ENCODE results near the gene DOC2A.

DOC2A gene

DNA sequence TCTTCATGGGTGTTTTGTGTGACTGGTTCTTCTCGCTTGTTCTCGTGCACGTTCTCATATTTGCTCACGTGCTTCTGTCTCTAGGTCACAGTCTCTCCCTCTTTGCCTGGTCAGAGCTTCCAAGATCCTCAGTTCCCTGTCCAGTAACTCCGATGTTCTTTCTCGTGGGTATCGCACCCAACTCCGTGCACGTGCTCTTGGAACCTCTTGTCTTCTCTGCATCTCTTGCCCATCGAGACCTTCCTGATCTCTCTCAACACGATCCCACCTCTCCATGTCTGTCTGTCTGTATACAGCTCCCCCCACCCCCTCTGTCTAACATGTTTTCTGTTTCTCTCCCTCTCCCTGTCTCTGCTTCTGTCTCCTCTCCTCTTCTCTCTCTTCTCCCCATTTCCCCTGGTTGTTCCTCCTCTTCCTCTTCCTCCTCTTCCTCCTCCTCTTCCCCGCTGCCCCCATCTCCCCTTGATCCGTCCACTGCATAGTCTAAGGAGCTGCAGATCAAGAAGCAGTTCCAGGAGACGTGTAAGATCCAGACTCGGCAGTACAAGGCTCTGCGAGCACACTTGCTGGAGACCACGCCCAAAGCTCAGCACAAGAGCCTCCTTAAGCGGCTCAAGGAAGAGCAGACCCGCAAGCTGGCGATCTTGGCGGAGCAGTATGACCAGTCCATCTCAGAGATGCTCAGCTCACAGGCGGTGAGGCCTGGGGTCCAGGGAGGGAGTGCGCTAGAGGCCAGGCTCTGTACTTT lies 21.5 kb downstream of the DOC2A start:
- no peak for DNase-seq (ENCODE audit: low spot score)

DNA sequence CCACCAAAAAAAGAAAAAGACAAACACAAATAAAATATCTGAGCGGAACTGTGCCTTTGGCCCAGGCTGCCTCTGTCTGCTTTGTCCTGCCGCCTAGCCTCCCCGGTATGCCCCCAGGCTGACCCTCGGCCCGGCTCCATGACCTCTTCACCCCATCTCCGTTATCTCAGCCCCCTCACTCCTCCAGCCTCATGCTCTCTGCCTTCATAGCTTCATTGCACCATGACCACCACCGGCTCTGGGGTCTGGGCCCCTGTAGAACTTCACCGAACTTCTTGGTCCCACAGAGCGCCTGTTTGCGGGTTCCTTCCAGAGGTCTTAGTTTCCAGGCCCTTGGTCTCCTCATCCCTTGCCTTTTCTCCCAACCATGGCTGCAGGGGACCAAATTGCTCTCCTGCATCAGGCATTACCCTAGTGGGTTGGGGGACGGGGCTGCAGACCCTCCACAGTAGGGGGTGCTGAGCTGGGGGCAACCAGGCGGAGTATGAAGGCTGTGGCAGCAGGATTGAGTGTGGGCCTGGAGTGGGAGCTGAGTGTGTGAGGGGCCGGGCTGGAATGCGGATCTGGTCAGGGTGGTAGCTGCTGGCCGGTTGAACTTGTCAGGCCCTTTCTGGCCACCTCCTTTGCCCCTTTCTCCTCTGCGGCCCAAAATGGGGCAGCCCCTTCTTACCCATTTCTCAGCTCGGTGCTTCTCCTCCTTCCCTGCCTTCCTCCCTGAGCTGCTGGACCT lies 22.3 kb downstream of the DOC2A start:
- no peak for DNase-seq (ENCODE audit: low spot score)

DNA sequence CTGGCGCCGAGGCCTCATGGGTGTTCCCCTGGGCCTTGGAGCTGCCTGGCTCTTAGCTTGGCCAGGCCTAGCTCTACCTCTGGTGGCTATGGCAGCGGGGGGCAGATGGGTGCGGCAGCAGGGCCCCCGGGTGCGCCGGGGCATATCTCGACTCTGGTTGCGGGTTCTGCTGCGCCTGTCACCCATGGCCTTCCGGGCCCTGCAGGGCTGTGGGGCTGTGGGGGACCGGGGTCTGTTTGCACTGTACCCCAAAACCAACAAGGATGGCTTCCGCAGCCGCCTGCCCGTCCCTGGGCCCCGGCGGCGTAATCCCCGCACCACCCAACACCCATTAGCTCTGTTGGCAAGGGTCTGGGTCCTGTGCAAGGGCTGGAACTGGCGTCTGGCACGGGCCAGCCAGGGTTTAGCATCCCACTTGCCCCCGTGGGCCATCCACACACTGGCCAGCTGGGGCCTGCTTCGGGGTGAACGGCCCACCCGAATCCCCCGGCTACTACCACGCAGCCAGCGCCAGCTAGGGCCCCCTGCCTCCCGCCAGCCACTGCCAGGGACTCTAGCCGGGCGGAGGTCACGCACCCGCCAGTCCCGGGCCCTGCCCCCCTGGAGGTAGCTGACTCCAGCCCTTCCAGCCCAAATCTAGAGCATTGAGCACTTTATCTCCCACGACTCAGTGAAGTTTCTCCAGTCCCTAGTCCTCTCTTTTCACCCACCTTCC lies 23.3 kb downstream of the DOC2A start:
- DNase-seq (ENCODE audit: low spot score), result no peak

DNA sequence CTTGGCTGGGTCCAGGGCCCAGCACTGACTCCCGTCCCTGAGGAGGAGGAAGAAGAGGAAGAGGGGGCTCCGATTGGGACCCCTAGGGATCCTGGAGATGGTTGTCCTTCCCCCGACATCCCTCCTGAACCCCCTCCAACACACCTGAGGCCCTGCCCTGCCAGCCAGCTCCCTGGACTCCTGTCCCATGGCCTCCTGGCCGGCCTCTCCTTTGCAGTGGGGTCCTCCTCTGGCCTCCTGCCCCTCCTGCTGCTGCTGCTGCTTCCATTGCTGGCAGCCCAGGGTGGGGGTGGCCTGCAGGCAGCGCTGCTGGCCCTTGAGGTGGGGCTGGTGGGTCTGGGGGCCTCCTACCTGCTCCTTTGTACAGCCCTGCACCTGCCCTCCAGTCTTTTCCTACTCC lies 23.9 kb downstream of the DOC2A start:
- no peak for DNase-seq (ENCODE audit: low spot score)

DNA sequence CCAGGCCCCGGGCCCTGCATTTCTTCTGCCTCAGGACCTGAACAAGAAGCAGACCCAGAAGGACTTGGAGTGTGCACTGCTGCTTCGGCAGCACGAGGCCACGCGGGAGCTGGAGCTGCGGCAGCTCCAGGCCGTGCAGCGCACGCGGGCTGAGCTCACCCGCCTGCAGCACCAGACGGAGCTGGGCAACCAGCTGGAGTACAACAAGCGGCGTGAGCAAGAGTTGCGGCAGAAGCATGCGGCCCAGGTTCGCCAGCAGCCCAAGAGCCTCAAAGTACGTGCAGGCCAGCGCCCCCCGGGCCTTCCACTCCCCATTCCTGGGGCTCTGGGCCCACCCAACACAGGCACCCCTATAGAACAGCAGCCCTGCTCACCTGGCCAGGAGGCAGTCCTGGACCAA lies 24.6 kb downstream of the DOC2A start:
- no peak for DNase-seq (ENCODE audit: low spot score)

DNA sequence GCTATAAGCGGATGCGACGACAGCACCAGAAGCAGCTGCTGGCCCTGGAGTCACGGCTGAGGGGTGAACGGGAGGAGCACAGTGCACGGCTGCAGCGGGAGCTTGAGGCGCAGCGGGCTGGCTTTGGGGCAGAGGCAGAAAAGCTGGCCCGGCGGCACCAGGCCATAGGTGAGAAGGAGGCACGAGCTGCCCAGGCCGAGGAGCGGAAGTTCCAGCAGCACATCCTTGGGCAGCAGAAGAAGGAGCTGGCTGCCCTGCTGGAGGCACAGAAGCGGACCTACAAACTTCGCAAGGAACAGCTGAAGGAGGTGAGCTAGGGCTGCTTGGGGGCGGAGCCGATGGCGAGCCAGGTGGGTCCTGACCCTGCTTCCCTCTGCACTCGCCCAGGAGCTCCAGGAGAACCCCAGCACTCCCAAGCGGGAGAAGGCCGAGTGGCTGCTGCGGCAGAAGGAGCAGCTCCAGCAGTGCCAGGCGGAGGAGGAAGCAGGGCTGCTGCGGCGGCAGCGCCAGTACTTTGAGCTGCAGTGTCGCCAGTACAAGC lies 25.5 kb downstream of the DOC2A start:
- no peak for DNase-seq (ENCODE audit: low spot score)

DNA sequence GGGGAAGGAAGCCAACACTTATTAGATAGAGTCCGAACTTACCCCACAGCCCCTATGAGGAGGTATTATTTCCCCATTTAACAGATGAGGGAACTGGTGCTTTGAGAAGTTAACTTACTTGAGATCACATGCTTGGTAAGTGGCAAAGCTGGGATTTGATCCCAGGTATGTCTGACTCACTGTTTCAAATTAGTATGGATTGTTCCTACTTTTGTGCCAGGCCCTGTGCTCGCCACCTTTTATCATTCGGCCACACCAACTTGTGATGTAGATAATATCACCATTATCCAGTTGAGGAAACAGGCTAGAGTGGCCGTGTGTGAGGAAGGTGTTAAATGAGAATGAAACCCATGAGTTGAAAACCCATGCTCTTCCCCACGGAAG lies 26.1 kb downstream of the DOC2A start:
- no peak for DNase-seq (ENCODE audit: low spot score)

DNA sequence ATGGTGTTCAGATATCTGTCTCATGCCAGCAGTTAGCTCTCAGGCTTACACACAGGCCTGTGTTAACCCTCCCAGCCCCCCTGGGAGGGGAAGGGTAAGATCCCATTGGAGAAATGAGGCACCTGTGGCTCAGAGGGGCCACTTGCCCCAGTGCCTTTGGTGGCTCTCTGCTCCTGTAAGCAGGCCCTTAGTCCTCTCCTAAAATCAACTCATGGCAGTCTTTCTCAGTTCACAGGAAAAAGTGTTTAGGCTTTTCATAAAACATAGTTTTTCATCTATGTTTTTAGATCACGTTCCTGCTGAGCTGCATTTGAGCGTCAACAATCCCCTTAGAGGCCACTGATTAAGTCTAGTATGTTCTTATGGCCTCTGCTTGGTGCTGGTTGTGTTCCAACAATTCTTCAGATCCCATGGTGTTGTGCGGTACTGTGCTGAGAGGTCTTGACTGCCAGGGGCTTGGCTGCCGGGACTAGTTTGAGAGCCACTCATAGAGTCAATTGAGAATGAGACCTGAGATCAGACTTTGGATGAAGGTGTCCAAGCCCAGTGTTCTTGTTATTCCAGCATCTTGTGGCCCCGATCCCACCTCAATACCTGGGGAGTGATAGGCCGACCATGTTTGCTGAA lies 26.6 kb downstream of the DOC2A start:
- no peak for DNase-seq (ENCODE audit: low spot score)

DNA sequence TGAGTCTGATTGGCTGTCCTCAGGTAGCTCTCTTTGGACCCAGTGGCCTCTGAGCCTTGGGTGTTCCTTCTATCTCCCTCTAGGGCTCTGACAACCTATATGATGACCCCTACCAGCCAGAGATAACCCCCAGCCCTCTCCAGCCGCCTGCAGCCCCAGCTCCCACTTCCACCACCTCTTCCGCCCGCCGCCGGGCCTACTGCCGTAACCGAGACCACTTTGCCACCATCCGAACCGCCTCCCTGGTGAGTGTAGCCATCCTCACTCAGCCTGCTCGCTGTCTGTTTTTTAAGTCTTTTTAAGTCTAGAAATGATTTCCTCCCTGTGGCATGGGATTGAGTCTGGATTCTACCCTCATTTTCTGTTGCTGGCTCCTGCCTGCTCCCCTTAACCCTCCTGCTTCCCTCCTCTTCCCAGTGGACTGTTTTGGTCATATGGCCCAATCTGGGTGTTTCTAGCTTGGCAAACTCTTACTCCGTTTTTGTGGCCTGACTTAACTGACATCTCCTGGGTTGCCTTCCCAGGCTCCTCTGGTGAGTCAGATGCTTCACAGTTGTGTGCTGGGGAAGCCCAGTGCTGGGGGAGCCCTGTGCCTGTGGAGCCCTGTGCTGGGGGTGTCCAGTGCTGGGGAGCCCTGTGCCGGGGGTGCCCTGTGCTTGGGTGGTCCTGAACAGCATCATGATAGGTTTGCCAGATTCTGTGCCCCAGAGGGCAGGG lies 27.2 kb downstream of the DOC2A start:
- no peak for DNase-seq (ENCODE audit: low spot score)

DNA sequence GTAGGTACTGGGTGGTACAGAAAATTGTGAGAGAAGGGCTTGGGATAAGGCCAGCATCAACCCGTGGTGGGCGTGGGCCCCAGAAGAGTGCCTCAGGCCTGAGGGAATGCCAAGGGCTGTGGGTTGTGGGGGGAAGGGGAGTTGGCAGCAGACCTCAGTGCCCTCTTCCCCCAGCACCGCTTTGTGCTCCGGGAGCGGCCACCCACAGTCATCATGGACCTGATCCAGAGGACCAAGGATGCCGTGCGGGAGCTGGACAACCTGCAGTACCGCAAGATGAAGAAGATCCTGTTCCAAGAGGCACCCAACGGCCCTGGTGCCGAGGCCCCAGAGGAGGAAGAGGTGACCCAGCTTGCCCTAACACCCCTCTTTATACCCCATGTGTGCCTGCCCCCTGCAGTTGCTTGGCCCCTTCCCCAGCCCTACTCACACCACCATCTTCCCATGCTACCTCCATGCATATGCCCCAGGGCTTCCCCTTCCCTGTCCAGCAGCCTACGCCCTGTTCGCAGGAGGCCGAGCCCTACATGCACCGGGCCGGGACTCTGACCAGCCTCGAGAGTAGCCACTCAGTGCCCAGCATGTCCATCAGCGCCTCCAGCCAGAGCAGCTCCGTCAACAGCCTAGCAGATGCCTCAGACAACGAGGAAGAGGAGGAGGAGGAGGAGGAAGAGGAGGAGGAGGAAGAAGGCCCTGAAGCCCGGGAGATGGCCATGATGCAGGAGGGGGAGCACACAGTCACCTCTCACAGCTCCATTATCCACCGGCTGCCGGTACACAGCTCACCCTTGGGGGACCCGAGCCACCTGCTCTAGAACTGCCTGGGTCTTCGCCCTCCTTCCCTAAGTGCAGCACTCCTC lies 28.0 kb downstream of the DOC2A start:
- DNase-seq (ENCODE audit: low spot score), result no peak

DNA sequence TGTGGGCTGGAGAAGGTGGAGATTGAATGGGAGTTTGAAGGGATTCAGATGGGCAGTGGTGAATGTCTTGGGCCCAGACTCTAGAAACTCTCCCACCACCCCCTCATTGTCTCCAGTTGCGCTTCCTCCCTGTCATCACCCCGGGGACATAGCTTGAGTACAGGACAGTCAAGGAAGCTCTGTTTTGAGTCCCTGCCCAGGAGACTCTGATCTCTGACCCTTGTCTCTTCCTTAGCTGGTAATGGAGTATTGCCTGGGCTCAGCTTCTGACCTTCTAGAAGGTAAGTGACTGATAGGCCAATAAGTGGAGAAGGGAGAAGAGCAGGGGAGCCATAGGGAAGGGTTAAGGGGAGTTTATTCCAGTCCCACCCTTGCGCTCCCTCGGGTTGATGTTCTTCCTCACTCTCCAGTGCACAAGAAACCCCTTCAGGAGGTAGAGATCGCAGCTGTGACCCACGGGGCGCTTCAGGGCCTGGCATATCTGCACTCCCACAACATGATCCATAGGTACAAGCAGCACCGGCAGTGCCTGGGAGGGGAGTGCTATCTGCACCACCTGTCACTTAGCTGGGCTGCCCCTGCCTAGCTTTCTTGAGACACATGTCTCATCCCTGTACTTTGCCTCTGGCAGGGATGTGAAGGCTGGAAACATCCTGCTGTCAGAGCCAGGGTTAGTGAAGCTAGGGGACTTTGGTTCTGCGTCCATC lies 32.1 kb downstream of the DOC2A start:
- no peak for DNase-seq (ENCODE audit: low spot score)

DNA sequence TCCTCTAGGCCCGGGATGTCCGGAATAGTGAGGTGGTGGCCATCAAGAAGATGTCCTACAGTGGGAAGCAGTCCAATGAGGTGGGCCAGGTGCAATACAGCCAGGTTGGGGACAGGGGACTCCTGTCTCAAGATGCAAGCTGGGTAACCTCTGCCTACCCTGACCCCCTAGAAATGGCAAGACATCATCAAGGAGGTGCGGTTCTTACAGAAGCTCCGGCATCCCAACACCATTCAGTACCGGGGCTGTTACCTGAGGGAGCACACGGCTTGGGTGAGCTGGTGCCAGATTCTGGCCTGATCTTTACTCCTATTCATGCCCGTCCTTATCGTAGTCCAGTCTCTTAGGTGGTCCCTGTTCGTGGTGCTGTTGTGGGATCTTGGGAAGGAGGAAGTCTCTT lies 32.7 kb downstream of the DOC2A start:
- no peak for DNase-seq (ENCODE audit: low spot score)

DNA sequence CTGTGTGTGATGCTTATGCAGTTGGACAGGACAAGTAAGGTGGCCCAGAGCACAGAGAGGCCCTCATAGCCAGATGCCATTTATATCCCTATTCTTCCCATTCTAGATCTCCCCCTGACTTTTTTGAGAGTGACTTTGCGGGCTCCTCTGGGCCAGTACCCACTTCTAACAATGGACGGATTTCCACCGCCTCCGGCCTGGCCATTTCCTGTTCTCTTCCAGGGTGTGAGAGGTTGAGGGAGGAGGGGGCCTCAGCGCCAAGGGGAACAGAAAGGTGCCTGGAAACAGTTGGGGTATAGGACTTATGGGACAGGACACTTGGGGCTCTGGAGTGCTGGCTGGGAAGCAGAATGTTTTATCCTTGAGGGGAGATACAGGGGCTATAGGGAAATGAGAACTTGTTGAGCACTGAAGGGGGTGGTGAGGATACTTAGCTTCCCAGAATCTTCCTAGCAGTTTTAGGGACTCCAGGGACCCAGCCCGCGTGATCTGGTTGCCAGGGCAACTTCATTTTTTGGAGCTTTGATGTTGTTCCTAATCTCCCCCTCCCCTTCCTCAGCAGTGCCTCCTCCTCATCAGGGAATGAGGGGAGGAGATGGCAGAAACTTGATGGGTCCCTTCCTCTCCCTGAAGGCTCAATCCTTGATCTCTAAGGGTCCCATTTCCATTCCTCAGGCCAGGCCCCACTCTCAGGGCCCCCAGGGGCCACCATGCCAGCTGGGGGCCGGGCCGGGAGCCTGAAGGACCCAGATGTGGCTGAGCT lies 33.6 kb downstream of the DOC2A start:
- no peak for DNase-seq (ENCODE audit: low spot score)

DNA sequence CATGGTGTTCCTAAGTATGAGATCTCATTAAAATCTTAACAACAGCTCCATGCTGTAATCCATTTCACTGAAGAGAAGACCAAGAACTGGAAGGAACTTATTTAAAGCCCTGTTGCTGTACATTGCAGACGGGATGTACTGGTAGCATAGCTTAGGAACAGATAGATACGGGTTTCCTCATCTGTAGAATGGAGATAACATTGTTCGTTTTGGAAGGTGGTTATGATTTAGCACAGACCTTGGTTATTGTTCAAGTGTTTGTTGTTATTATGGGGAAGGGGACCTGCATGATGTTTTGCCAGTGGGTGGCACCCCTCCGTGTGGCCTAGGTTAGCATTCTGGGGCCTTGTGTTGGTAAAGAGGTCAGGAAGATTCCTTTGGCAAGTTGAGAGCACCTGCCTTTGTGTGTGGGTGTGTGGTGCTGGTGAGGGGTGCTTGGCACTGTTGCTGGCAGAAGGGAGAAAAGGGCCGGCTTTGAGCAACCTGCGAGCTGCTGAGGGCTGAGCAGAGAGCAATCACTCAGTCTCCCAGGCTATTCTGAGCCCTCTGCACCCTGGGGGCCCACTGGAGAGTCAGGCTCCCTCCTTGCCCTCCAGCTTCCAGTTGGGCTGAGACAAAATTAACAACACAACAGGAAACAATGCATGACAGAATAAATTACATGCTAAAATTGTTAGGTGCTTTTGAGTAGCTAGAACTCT lies 34.9 kb downstream of the DOC2A start:
- DNase-seq (ENCODE audit: low spot score), result no peak

DNA sequence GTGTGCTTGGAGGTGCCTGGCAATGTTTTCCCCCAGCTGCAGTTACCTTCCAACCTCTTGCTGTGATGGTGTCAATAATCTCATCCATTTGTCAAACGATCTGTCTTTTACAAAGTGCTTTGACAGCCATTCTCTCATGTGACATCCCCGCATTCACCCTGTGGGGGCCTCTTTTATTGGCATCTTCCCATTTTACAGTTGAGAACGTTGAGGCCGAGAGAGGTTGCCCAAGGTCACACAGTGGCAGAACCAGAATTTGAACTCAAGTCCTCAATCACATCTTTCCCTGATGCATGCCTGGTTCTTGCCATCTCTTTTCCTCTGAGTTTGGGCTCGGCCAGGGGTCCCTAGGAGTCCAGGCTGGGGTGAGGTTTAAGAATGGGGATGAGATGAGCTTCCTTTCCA lies 35.7 kb downstream of the DOC2A start:
- DNase-seq (ENCODE audit: low spot score), result no peak

DNA sequence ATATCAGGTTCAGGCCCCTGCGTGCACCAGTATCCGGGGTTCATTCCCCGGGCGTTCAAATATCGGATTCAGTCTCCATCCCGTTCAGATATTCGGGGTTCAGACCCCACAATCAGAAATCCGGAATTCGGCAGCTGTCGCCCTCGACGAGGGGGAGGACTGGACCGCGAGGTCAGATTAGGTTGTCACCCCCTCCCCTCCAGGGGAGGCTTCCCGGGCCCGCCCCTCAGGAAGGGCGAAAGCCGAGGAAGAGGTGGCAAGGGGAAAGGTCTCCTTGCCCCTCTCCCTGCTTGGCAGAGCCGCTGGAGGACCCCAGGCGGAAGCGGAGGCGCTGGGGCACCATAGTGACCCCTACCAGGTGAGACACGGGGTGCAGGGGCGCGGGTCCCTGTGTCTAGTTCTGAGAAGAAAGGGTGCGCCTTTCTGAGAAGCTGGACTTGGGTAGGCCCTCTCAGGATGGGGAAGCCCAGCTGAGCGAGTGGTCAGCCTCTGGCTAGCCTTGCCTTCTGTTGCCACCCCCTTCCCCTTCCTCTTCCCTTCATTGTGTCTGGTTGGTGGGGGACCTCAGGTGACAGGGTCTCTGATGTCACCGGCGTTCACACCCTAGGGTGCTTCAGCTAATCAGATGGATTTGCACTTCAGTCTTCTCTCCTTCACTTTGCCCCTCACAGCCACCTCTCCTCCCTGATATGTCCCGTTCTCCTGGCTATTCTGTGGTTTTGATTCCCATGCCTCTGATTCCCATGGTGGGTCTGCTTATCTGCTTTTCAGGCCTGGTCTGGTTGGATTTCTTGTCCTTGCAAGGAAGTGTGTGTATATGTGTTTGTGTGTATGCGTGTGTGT lies 36.3 kb downstream of the DOC2A start:
- peak; percentile 63 for DNase-seq (ENCODE audit: low spot score)

DNA sequence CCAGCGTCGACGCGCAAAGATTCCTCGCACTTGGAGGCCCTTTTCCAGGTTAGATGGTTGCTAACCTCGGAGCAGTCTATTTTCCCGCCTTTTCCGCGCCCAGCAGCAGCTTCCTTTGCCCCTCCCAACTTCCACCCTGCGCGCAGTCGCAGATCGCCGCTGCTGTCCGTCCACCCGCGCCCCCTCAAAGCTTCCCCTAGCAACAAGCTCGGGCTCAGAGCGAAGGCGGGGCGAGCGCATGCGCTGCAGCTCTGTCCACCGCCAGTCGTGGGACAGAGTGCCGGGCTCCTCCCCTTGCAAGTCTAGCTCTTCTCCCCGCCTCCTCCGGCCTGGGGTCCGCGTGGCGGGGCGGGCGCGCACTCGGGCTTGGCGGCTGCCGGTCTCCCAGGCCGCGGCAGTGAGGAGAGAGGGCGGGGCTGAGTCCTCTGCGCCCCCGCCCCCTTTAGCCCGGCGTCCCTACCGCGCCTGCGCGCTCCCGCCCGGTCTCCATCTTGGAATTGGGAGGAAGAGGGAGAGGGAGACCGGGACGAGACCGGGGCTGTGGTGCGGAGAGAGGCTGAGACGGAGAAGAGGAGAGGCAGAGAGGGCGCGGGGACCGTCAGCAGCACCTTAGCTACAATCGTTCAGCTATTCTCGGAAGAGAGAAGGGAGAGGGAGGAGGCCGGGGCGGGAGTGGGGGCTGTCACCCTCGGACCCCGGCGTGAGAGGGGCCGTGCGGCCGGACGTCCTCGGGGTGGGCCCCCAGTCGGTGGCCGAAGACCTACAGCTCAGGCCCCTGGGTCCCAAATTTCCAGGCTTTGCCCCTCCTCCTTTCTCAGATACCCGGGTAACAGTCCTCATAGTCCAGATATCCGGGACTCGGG lies 37.2 kb downstream of the DOC2A start, which contains the start of gene TAOK2:
TSS of gene TAOK2 (plus strand) at position 485 of the 863 bp plus-strand sequence. CDS start 3,905 bp downstream, outside the sequence.
- DNase-seq (ENCODE audit: low spot score), result peak; percentile 100
